MM.1S (cell line): Measurements from ENCODE around the gene SUGT1.

Experiments
- DNase-seq: peaks from one replicate; pipeline ENCODE4 v3.0.0-alpha.2; 2015
- H2AFZ ChIP-seq: fragments of 300-600 bp; sonication (generic); 2 replicates; pipeline ENCODE4 v1.6.0; 2016; ENCODE audit warnings: antibody characterized with exemption, low read length
- H3F3A ChIP-seq: fragments of 300-600 bp; sonication (generic); 2 replicates; pipeline ENCODE4 v1.6.1; 2016; ENCODE audit warnings: mild to moderate bottlenecking, antibody characterized with exemption, low read length, moderate library complexity, mixed read lengths; ENCODE audit not compliant: insufficient read depth
- H3K27ac ChIP-seq: fragments of 300-600 bp; sonication (generic); 2 replicates; pipeline ENCODE4 v1.5.1; 2016; ENCODE audit warnings: mild to moderate bottlenecking, low read length
- H3K27me3 ChIP-seq: fragments of 300-600 bp; sonication (generic); replicated peaks from 2 replicates; pipeline ENCODE4 v1.6.0; 2016; ENCODE audit warnings: low read length; ENCODE audit not compliant: insufficient read depth
- H3K36me3 ChIP-seq: fragments of 300-600 bp; sonication (generic); replicated peaks from 2 replicates; pipeline ENCODE4 v1.6.1; 2016; ENCODE audit warnings: mild to moderate bottlenecking, low read length, mixed read lengths; ENCODE audit not compliant: insufficient read depth
- H3K4me1 ChIP-seq: fragments of 300-600 bp; sonication (generic); 2 replicates; pipeline ENCODE4 v1.6.1; 2016; ENCODE audit warnings: low read length, mixed read lengths
- H3K4me2 ChIP-seq: fragments of 300-600 bp; sonication (generic); 2 replicates; pipeline ENCODE4 v1.6.0; 2016; ENCODE audit warnings: low read depth, low read length
- H3K4me3 ChIP-seq: fragments of 300-600 bp; sonication (generic); 2 replicates; pipeline ENCODE4 v1.5.1; 2016; ENCODE audit warnings: low read length, mixed read lengths
- H3K79me2 ChIP-seq: fragments of 300-600 bp; sonication (generic); 2 replicates; pipeline ENCODE4 v1.6.1; 2016; ENCODE audit warnings: mixed run types, low read length, mixed read lengths
- H3K9ac ChIP-seq: fragments of 300-600 bp; sonication (generic); 2 replicates; pipeline ENCODE4 v1.6.1; 2016; ENCODE audit warnings: low read length, mixed read lengths
- H3K9me2 ChIP-seq: fragments of 300-600 bp; sonication (generic); replicated peaks from 2 replicates; pipeline ENCODE4 v1.6.1; 2016; ENCODE audit warnings: mild to moderate bottlenecking, low read length, mixed read lengths; ENCODE audit not compliant: insufficient read depth
- H3K9me3 ChIP-seq: fragments of 300-600 bp; sonication (generic); replicated peaks from 2 replicates; pipeline ENCODE4 v1.6.1; 2016; ENCODE audit warnings: mild to moderate bottlenecking, low read length, mixed read lengths; ENCODE audit not compliant: insufficient read depth
- H4K20me1 ChIP-seq: fragments of 300-600 bp; sonication (generic); 2 replicates; pipeline ENCODE4 v1.6.1; 2016; ENCODE audit warnings: mild to moderate bottlenecking, low read length, moderate library complexity, mixed read lengths; ENCODE audit not compliant: insufficient read depth
- EZH2 ChIP-seq: fragments of 300-600 bp; sonication (generic); optimal IDR thresholded peaks from 2 replicates; pipeline ENCODE3; 2017; ENCODE audit warnings: low read depth, mild to moderate bottlenecking, antibody characterized with exemption, low read length, mixed read lengths
- EZH2phosphoT487 ChIP-seq: fragments of 300-600 bp; sonication (generic); IDR thresholded peaks from 2 replicates; pipeline ENCODE4 v1.6.1; 2018; ENCODE audit warnings: antibody characterized with exemption, low read length
- TF ChIP-seq, protein P1 (sequence below): fragments of 300-600 bp; sonication (generic); IDR thresholded peaks from 2 replicates; pipeline ENCODE4 v1.5.1; 2016; ENCODE audit warnings: antibody characterized with exemption, low read length, mixed read lengths

The SUGT1 gene

DNA sequence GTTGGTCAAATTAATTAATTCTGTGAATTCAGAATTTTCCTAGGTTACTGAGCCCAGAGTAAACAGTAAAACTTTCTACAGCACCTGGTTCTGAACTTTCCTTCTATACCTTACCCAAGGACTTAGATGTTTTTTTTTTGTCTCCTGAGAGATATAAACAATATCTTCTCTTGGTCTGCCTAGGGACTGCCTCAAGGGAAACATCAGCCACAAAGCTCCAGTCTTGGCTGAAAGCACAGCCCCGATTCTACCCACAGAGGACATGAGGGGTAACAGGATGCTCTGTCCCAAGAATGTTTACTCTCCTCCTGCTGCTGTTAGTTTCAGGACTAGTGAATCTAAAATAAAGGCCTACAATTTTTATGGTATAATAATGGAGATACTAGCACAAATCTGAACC is 72.7 kb downstream of the SUGT1 start:
- H3K4me2 ChIP-seq, result no peak overlapping the region
- no peaks in the 10 kb centered on the region for H3K4me1 ChIP-seq
- no peaks in the 10 kb centered on the region for H3K9me2 ChIP-seq
- no peaks in the 10 kb centered on the region for H3K9me3 ChIP-seq
- H3K27me3 ChIP-seq, result no peaks in the 10 kb centered on the region
- no peak overlapping the region for H3K27ac ChIP-seq
- no peaks in the 10 kb centered on the region for H4K20me1 ChIP-seq
- no peaks in the 10 kb centered on the region for H3F3A ChIP-seq
- no peaks in the 10 kb centered on the region for H3K79me2 ChIP-seq
- no peaks in the 10 kb centered on the region for H3K36me3 ChIP-seq
- H3K4me3 ChIP-seq, result no peak overlapping the region
- H2AFZ ChIP-seq, result no peak overlapping the region
- H3K9ac ChIP-seq, result no peak overlapping the region
- DNase-seq, result no peak
- TF ChIP-seq EZH2 (no peak), EZH2phosphoT487 (no peak)
- TF ChIP-seq, protein P1, sequence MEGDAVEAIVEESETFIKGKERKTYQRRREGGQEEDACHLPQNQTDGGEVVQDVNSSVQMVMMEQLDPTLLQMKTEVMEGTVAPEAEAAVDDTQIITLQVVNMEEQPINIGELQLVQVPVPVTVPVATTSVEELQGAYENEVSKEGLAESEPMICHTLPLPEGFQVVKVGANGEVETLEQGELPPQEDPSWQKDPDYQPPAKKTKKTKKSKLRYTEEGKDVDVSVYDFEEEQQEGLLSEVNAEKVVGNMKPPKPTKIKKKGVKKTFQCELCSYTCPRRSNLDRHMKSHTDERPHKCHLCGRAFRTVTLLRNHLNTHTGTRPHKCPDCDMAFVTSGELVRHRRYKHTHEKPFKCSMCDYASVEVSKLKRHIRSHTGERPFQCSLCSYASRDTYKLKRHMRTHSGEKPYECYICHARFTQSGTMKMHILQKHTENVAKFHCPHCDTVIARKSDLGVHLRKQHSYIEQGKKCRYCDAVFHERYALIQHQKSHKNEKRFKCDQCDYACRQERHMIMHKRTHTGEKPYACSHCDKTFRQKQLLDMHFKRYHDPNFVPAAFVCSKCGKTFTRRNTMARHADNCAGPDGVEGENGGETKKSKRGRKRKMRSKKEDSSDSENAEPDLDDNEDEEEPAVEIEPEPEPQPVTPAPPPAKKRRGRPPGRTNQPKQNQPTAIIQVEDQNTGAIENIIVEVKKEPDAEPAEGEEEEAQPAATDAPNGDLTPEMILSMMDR, result no peak

DNA sequence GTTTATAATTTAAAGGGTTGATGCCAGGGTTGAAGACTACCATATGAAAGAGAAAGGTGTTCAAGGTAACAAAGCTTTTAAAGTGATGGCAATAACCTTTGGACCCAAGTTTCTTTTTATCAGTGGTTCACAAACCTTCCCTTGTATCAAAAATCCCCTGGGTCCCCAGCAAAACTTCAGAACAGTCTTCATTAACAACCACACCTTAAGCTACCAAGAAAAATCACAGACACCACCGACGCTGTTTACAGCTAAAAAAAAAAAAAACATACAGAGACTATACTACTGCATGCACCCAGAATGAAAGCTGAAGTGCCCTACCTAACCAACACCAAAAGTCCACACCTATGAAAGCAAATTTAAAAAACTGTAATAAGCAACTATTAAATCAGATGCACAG is 73.6 kb downstream of the SUGT1 start:
- Histone ChIP-seq H3K9ac (no peak overlapping the region), H3K4me2 (no peak overlapping the region), H3K36me3 (no peaks in the 10 kb centered on the region), H4K20me1 (no peaks in the 10 kb centered on the region), H3K27ac (no peak overlapping the region), H3K27me3 (no peaks in the 10 kb centered on the region), H3K9me2 (no peaks in the 10 kb centered on the region), H3K9me3 (no peaks in the 10 kb centered on the region), H3F3A (no peaks in the 10 kb centered on the region), H3K79me2 (no peaks in the 10 kb centered on the region), H3K4me1 (no peaks in the 10 kb centered on the region), H2AFZ (no peak overlapping the region), H3K4me3 (no peak overlapping the region)
- TF ChIP-seq, protein P1, result no peak
- no peak for TF ChIP-seq EZH2
- TF ChIP-seq EZH2phosphoT487, result no peak
- DNase-seq, result no peak

DNA sequence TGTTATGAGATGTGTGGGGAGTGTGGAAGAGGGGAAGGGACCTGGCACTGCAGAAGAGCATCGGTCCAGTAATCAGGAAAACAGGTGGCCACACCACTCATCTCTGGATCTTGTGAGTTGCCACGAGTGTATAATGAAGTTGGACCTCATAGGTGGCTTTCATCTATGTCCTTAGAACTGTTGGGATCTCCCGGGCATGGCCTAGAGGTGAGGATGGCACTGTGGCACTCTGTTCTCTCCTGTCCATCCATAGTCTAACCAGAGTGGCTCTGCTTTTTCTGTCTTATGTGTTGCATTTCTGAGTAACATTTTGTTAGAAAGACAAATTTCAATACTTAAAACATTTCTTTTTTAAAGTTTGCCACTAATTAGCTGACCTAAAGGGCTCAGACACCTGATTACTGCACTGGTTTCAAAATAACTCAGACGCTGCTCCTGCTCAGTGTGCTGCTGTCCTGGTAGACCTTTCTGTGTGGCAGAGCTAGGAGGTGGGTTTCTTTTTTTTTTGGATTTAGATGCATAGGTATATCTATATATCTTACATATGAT is 81.5 kb downstream of the SUGT1 start:
- H3K79me2 ChIP-seq, result no peaks in the 10 kb centered on the region
- TF ChIP-seq, protein P1, result no peak
- no peaks in the 10 kb centered on the region for H3K9me3 ChIP-seq
- no peaks in the 10 kb centered on the region for H4K20me1 ChIP-seq
- H3K4me2 ChIP-seq, result no peak overlapping the region
- H3K4me1 ChIP-seq, result no peaks in the 10 kb centered on the region
- H3F3A ChIP-seq, result no peaks in the 10 kb centered on the region
- H3K9ac ChIP-seq, result no peak overlapping the region
- no peaks in the 10 kb centered on the region for H3K27me3 ChIP-seq
- no peak for DNase-seq
- H2AFZ ChIP-seq, result no peak overlapping the region
- H3K36me3 ChIP-seq, result no peaks in the 10 kb centered on the region
- no peaks in the 10 kb centered on the region for H3K9me2 ChIP-seq
- no peak overlapping the region for H3K4me3 ChIP-seq
- no peak overlapping the region for H3K27ac ChIP-seq
